ENCODE measurements around the gene RCAN2.

RCAN2 gene

GRCh38 chr6:46302176-46302575, 189.1 kb downstream of the RCAN2 start:
- Histone ChIP-seq H3K27me3 (ENCODE audit: control insufficient read depth, insufficient read depth, low read length) (no peaks in the 10 kb centered on the region), H3K4me3 (ENCODE audit: low read depth, low read length) (no peak overlapping the region), H3K9ac (no peak overlapping the region), H3K9me3 (ENCODE audit: control insufficient read depth, low read length) (no peaks in the 10 kb centered on the region), H3K27ac (no peak overlapping the region), H3K36me3 (ENCODE audit: control insufficient read depth, insufficient read depth, low read length) (no peaks in the 10 kb centered on the region), H3K4me2 (ENCODE audit: low read length) (no peak overlapping the region), H2AFZ (no peak overlapping the region), H3K4me1 (peaks cover 12% of the 10 kb centered on the region), H3K79me2 (no peaks in the 10 kb centered on the region)
- TF ChIP-seq CTCF (IDR thresholded peaks at IDR 0.05): no peak

GRCh38 chr6:46299253-46299652, 192.0 kb downstream of the RCAN2 start:
- Histone ChIP-seq H3K9ac (no peak overlapping the region), H3K79me2 (no peaks in the 10 kb centered on the region), H3K4me1 (peaks cover 12% of the 10 kb centered on the region)

GRCh38 chr6:46296586-46296985, 194.7 kb downstream of the RCAN2 start:
- Histone ChIP-seq H3K27ac (no peak overlapping the region), H2AFZ (no peak overlapping the region), H3K4me1 (no peaks in the 10 kb centered on the region), H3K36me3 (ENCODE audit: control insufficient read depth, insufficient read depth, low read length) (no peaks in the 10 kb centered on the region), H3K79me2 (no peaks in the 10 kb centered on the region), H3K9me3 (ENCODE audit: control insufficient read depth, low read length) (no peaks in the 10 kb centered on the region), H3K4me3 (ENCODE audit: low read depth, low read length) (no peak overlapping the region), H3K27me3 (ENCODE audit: control insufficient read depth, insufficient read depth, low read length) (no peaks in the 10 kb centered on the region), H3K9ac (no peak overlapping the region), H3K4me2 (ENCODE audit: low read length) (no peak overlapping the region)
- no peak for TF ChIP-seq CTCF (IDR thresholded peaks at IDR 0.05)

More at GRCh38 chr6:46299253-46299652, 192.0 kb downstream of the RCAN2 start:
- H3K27me3 ChIP-seq (ENCODE audit: control insufficient read depth, insufficient read depth, low read length): no peaks in the 10 kb centered on the region
- H3K27ac ChIP-seq: no peak overlapping the region
- no peaks in the 10 kb centered on the region for H3K36me3 ChIP-seq (ENCODE audit: control insufficient read depth, insufficient read depth, low read length)
- no peak overlapping the region for H3K4me2 ChIP-seq (ENCODE audit: low read length)
- TF ChIP-seq CTCF (IDR thresholded peaks at IDR 0.05): no peak
- no peak overlapping the region for H3K4me3 ChIP-seq (ENCODE audit: low read depth, low read length)
- no peak overlapping the region for H2AFZ ChIP-seq
- no peaks in the 10 kb centered on the region for H3K9me3 ChIP-seq (ENCODE audit: control insufficient read depth, low read length)

GRCh38 chr6:46293641-46294316, 197.5 kb downstream of the RCAN2 start:
- Histone ChIP-seq H3K36me3 (ENCODE audit: control insufficient read depth, insufficient read depth, low read length) (no peaks in the 10 kb centered on the region), H3K9me3 (ENCODE audit: control insufficient read depth, low read length) (no peaks in the 10 kb centered on the region), H3K27ac (no peak overlapping the region), H3K4me1 (no peaks in the 10 kb centered on the region), H3K27me3 (ENCODE audit: control insufficient read depth, insufficient read depth, low read length) (no peaks in the 10 kb centered on the region), H3K9ac (no peak overlapping the region), H2AFZ (no peak overlapping the region), H3K4me3 (ENCODE audit: low read depth, low read length) (no peak overlapping the region), H3K4me2 (ENCODE audit: low read length) (no peak overlapping the region), H3K79me2 (no peaks in the 10 kb centered on the region)
- no peak for TF ChIP-seq CTCF (IDR thresholded peaks at IDR 0.05)

GRCh38 chr6:46291880-46292279, 199.4 kb downstream of the RCAN2 start:
- H3K27ac ChIP-seq: no peak overlapping the region
- no peak overlapping the region for H2AFZ ChIP-seq
- no peak overlapping the region for H3K4me3 ChIP-seq (ENCODE audit: low read depth, low read length)
- no peaks in the 10 kb centered on the region for H3K4me1 ChIP-seq
- H3K4me2 ChIP-seq (ENCODE audit: low read length): no peak overlapping the region
- H3K27me3 ChIP-seq (ENCODE audit: control insufficient read depth, insufficient read depth, low read length): no peaks in the 10 kb centered on the region
- H3K9me3 ChIP-seq (ENCODE audit: control insufficient read depth, low read length): no peaks in the 10 kb centered on the region
- H3K36me3 ChIP-seq (ENCODE audit: control insufficient read depth, insufficient read depth, low read length): no peaks in the 10 kb centered on the region
- no peak overlapping the region for H3K9ac ChIP-seq
- no peaks in the 10 kb centered on the region for H3K79me2 ChIP-seq
- TF ChIP-seq CTCF (IDR thresholded peaks at IDR 0.05): no peak
